ENCODE measurements around the gene ISCA2.

ISCA2 gene

DNA sequence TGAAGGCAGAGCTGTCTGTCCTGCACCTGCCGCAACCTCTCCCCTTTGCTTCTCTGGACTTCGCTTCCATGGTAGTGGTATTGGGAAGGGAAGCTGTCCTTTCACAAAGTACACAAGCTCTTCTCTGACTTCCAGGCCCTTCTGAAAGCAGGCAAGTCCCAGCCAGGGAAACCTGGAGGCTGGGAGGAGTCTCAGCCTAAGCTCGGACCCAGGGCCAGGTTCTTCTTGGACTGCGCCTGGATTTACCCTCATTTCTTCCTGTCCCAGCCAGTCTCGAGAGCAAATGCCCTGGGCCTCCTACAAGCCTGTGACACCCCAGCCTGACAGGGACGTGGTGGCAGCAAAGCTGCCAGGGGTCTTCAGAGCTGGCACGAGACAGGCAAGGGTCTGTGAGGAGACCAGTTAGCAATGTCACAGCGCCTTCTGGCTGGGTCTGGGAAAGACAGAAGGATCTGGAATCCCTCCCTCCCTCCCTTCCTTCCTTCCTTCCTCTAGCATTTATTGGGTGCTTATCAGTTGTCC is 22.4 kb downstream of the ISCA2 start:
- Histone ChIP-seq H3K4me2 (ENCODE audit: insufficient read depth, low read length) (no peak overlapping the region), H3K27me3 (ENCODE audit: insufficient read depth, low read length, poor library complexity) (no peaks in the 10 kb centered on the region), H2AFZ (ENCODE audit: low read depth, low read length) (no peak overlapping the region), H3K79me2 (ENCODE audit: insufficient read depth, low read length) (no peaks in the 10 kb centered on the region), H3K9ac (ENCODE audit: low read depth, low read length) (no peak overlapping the region), H4K20me1 (ENCODE audit: insufficient read depth, low read length) (no peaks in the 10 kb centered on the region), H3K9me3 (ENCODE audit: insufficient read depth, low read length, severe bottlenecking) (no peaks in the 10 kb centered on the region), H3K36me3 (ENCODE audit: insufficient read depth, low read length) (no peaks in the 10 kb centered on the region), H3K27ac (ENCODE audit: low read length) (no peak overlapping the region), H3K4me1 (ENCODE audit: insufficient read depth, low read length) (peaks cover 15% of the 10 kb centered on the region), H3K4me3 (ENCODE audit: low read depth in 1 of 2, low read length in 2 of 2) (no peak overlapping the region)
- no peak for ATAC-seq (ENCODE audit: insufficient read depth, low read depth)
- TF ChIP-seq, protein P1, sequence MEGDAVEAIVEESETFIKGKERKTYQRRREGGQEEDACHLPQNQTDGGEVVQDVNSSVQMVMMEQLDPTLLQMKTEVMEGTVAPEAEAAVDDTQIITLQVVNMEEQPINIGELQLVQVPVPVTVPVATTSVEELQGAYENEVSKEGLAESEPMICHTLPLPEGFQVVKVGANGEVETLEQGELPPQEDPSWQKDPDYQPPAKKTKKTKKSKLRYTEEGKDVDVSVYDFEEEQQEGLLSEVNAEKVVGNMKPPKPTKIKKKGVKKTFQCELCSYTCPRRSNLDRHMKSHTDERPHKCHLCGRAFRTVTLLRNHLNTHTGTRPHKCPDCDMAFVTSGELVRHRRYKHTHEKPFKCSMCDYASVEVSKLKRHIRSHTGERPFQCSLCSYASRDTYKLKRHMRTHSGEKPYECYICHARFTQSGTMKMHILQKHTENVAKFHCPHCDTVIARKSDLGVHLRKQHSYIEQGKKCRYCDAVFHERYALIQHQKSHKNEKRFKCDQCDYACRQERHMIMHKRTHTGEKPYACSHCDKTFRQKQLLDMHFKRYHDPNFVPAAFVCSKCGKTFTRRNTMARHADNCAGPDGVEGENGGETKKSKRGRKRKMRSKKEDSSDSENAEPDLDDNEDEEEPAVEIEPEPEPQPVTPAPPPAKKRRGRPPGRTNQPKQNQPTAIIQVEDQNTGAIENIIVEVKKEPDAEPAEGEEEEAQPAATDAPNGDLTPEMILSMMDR (IDR thresholded peaks at IDR 0.05; ENCODE audit: borderline replicate concordance, extremely low read depth, low read length, poor library complexity, severe bottlenecking): no peak
- TF ChIP-seq EZH2 (IDR thresholded peaks at IDR 0.05; ENCODE audit: borderline replicate concordance, low read depth, low read length, severe bottlenecking): no peak
- DNase-seq: no peak

DNA sequence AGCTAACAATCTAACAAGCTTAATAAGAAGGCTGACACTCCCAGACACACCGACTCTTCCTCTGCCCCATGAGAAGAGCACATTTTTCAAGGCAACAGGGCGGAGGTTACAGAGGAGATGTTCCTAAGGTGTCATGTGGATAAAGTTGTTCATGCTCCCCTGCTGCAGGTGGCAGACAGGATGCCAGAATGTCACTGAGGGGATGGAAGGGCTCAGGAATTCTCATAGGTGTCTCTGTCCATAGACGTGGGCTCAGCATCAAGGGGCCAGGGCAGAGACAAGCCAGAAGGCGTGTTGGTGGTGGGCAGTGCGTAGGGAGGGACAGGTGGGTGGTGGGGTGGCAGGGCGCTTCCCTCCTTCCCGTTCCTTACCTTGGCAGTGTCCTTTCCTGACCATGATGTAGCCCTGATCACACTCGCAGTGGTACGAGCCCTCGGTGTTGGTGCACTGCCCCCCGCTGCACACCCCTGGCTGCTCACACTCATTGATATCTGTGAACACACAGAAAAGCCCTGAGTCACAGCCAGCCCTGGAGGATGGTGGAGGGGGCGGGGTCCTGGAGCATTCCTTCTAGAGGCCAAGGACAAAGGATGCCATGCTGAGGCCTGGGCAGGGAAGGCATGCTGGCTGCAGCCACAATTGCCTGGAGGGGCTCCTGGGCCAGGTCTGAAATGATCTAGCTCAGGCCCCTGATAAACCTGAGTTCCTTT is 23.0 kb downstream of the ISCA2 start:
- H3K4me1 ChIP-seq (ENCODE audit: insufficient read depth, low read length): peaks cover 15% of the 10 kb centered on the region
- no peak overlapping the region for H2AFZ ChIP-seq (ENCODE audit: low read depth, low read length)
- no peaks in the 10 kb centered on the region for H3K27me3 ChIP-seq (ENCODE audit: insufficient read depth, low read length, poor library complexity)
- no peak for ATAC-seq (ENCODE audit: insufficient read depth, low read depth)
- no peak overlapping the region for H3K9ac ChIP-seq (ENCODE audit: low read depth, low read length)
- no peaks in the 10 kb centered on the region; the same call in 1 of the 2 replicates for H4K20me1 ChIP-seq (ENCODE audit: insufficient read depth, low read length)
- DNase-seq: no peak
- H3K4me2 ChIP-seq (ENCODE audit: insufficient read depth, low read length): no peak overlapping the region
- TF ChIP-seq, protein P1 (IDR thresholded peaks at IDR 0.05; ENCODE audit: borderline replicate concordance, extremely low read depth, low read length, poor library complexity, severe bottlenecking): no peak
- no peak for TF ChIP-seq EZH2 (IDR thresholded peaks at IDR 0.05; ENCODE audit: borderline replicate concordance, low read depth, low read length, severe bottlenecking)
- no peak overlapping the region for H3K4me3 ChIP-seq (ENCODE audit: low read depth in 1 of 2, low read length in 2 of 2)
- no peaks in the 10 kb centered on the region for H3K36me3 ChIP-seq (ENCODE audit: insufficient read depth, low read length)
- no peaks in the 10 kb centered on the region for H3K79me2 ChIP-seq (ENCODE audit: insufficient read depth, low read length)
- H3K27ac ChIP-seq (ENCODE audit: low read length): no peak overlapping the region
- H3K9me3 ChIP-seq (ENCODE audit: insufficient read depth, low read length, severe bottlenecking): no peaks in the 10 kb centered on the region

DNA sequence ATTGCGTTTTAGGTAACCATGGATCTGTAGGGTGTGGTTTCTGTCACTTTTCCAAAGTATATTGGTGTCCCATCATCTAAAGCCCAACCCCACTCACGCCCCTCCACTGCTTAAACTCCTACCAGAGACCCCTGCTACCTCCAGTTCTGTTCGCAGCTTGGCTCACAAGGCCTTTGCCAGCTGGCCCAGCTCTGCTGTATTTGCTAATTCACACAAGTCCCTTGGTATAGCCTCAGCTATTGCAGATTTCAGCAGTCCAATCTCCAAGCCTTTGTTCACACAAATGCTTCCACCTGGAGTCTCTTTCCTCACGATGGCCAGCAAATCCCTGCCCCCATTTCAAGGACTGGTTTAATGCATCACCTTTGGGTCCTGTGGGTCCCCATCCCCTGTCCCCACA is 24.2 kb downstream of the ISCA2 start:
- no peak overlapping the region for H3K4me3 ChIP-seq (ENCODE audit: low read depth in 1 of 2, low read length in 2 of 2)
- no peak for TF ChIP-seq EZH2 (IDR thresholded peaks at IDR 0.05; ENCODE audit: borderline replicate concordance, low read depth, low read length, severe bottlenecking)
- TF ChIP-seq, protein P1 (IDR thresholded peaks at IDR 0.05; ENCODE audit: borderline replicate concordance, extremely low read depth, low read length, poor library complexity, severe bottlenecking): no peak
- H4K20me1 ChIP-seq (ENCODE audit: insufficient read depth, low read length): peaks cover 4% of the 10 kb centered on the region; the same call in 1 of the 2 replicates
- ATAC-seq (ENCODE audit: insufficient read depth, low read depth) (no peak), DNase-seq (no peak)
- no peaks in the 10 kb centered on the region for H3K79me2 ChIP-seq (ENCODE audit: insufficient read depth, low read length)
- H3K27ac ChIP-seq (ENCODE audit: low read length): no peak overlapping the region
- H3K4me2 ChIP-seq (ENCODE audit: insufficient read depth, low read length): no peak overlapping the region
- peaks cover 3% of the 10 kb centered on the region for H3K27me3 ChIP-seq (ENCODE audit: insufficient read depth, low read length, poor library complexity)
- H2AFZ ChIP-seq (ENCODE audit: low read depth, low read length): no peak overlapping the region
- H3K4me1 ChIP-seq (ENCODE audit: insufficient read depth, low read length): peaks cover 15% of the 10 kb centered on the region
- H3K9me3 ChIP-seq (ENCODE audit: insufficient read depth, low read length, severe bottlenecking): no peaks in the 10 kb centered on the region
- H3K36me3 ChIP-seq (ENCODE audit: insufficient read depth, low read length): no peaks in the 10 kb centered on the region
- H3K9ac ChIP-seq (ENCODE audit: low read depth, low read length): no peak overlapping the region
